Measurements from ENCODE around the gene EIF4E2.
"Not testable (repeated sequence)": the region's sequence is repeated elsewhere in the genome, so short reads cannot be mapped to it uniquely, and the experiment has no call there.

EIF4E2 gene

DNA sequence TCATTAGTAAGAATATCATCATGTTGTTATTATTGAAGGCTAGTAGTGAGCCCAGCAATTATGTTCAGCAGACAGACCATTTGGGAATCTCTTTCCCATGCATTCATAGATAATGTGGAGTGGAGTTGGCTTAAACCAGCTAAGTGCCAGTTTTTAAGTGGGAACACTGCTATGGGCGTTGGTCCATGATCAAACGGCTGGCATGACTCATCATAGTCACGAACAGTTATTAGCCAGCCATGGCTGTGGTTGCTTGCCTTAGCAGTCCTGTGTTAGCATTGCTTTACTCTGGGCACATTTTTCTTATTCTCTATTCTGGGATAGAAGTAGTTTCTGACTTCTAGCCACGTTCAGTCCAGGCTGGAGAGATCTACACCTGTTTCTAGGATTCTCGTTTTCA lies 17.7 kb downstream of the EIF4E2 start:
- no peak for DNase-seq (ENCODE audit: low read depth, low spot score)

DNA sequence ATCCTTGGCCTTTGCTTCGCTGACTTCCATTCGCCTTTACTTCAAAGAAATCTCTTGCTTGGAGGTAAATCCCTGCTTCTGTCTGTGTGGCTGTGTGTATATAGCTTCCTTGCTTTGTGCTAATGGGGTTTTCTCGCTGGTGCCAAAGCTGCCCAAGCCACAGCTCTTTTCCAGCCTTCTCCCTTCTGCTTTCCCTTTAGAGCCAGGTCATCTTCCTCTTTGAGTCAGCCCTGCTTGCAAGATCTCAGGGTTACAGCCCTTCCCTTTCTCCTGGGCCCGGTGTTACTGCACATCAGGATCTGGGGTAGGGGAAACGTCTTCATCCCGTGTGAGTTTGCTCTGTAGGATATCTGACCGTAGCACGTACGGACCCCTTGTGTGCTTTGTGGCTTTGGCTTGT lies 19.1 kb downstream of the EIF4E2 start:
- no peak for DNase-seq (ENCODE audit: low read depth, low spot score)

- not testable (repeated sequence) for DNase-seq (ENCODE audit: low read depth, low spot score)
These were observed 20.0 kb downstream of the EIF4E2 start for GRCh38 chr2:232570481-232570880.

- no peak for DNase-seq (ENCODE audit: low read depth, low spot score)
These were observed 20.6 kb downstream of the EIF4E2 start for GRCh38 chr2:232571026-232571474.

GRCh38 chr2:232573042-232573441 lies 22.6 kb downstream of the EIF4E2 start:
- DNase-seq (ENCODE audit: low read depth, low spot score): no peak

GRCh38 chr2:232573771-232574435 lies 23.4 kb downstream of the EIF4E2 start:
- no peak for DNase-seq (ENCODE audit: low read depth, low spot score)

DNA sequence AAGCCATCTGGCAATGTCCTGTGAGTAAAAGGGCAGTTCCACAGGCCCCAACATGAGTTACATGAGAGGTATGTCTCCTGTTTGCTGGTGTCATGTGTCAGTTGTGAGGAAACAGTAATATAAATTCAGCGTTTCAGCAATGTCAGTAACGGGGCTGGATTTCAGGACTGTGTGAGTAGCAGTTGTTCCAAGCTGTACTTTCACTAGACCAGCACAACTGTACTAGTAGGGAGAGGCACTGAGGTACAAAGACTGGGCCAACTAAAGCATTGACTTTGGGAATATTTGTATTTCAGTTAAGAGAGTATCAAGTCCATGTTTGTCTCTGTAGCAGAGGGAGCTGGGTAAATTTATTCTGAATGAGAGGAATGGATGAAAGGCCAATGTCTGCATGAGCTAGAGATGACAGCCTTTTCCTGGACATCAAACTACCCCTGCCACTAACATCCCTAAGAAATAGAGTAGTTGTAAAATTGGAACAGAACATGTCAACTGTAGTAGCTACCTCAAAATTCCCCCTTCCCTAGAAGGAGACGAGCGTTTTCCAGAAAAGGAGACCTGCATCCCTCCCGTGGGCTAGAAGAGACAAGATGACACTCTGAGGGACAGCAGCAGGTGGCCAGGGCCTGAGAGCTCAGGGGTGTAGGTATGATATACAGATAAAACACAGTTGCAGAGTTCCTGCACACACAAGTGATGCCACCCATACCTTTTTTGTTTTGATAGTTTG lies 24.4 kb downstream of the EIF4E2 start:
- no peak for DNase-seq (ENCODE audit: low read depth, low spot score)

- no peak for DNase-seq (ENCODE audit: low read depth, low spot score)
These were observed 24.9 kb downstream of the EIF4E2 start for GRCh38 chr2:232575404-232575746.

- no peak for DNase-seq (ENCODE audit: low read depth, low spot score)
These were observed 26.5 kb downstream of the EIF4E2 start for GRCh38 chr2:232576995-232577394.

DNA sequence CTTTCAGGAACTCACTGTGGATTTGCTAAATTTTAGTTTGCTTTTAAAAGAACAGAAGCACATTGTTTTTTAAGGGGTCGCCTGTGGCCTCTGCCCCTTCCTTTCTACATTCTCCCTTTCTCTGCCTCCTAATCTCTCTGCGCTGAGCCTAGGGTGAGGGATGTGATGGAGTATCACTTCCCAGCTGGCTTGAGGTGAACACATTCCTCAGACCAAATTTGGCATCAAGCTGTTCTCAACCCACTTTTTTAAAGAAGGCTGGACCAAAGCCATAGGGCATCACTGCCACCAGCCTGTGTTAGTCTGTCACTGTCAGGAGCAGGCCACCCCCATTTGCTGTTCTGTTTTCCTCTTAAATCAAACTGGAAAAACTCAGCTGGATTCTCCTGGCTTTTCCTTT lies 27.4 kb downstream of the EIF4E2 start:
- no peak for DNase-seq (ENCODE audit: low read depth, low spot score)

GRCh38 chr2:232578626-232579025 lies 28.1 kb downstream of the EIF4E2 start:
- no peak for DNase-seq (ENCODE audit: low read depth, low spot score)

- no peak for DNase-seq (ENCODE audit: low read depth, low spot score)
These were observed 30.1 kb downstream of the EIF4E2 start for GRCh38 chr2:232580648-232580981.

DNA sequence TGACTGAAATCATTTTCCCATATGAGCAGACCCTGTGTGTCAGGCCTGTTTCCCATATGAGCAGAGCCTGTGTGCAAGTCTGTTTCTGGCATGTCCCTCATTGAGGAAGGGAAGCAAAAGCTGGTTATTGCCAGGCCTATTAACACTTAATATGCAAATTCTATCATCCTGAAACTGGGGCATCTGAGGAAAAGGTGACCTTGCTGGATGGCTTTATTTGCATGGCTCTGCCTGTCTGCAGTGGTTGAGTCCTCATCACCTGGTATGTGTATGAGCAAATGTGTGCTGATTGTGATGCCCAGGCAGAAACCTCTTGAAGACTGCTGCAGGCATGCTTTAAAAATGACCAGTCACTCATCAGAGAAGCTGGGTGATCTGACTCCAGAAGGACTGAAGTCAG lies 31.2 kb downstream of the EIF4E2 start:
- no peak for DNase-seq (ENCODE audit: low read depth, low spot score)

GRCh38 chr2:232584238-232584637 lies 33.7 kb downstream of the EIF4E2 start:
- no peak for DNase-seq (ENCODE audit: low read depth, low spot score)

- DNase-seq (ENCODE audit: low read depth, low spot score): no peak
These were observed 36.5 kb downstream of the EIF4E2 start for GRCh38 chr2:232586943-232587505.

DNA sequence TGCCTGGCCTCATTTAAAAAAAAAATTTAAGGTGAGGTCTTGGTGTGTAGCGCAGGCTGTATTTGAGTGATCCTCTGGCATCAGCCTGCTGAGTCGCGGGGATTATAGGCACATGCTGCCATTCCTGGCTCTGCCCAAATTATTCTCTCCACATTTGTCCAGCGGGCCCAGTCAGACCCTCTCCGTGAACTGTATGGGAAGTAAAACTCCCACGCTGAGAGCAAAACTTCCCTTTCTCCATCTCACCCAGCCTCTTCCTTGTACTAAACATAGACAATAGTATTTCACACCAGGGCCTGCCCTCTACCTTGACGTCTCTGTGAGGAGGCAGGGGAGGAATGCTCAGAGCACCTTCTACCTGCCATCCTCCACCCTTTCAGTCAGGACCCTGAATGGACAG lies 37.0 kb downstream of the EIF4E2 start:
- no peak for DNase-seq (ENCODE audit: low read depth, low spot score)

- no peak for DNase-seq (ENCODE audit: low read depth, low spot score)
These were observed 37.5 kb downstream of the EIF4E2 start for GRCh38 chr2:232588031-232588430.

DNA sequence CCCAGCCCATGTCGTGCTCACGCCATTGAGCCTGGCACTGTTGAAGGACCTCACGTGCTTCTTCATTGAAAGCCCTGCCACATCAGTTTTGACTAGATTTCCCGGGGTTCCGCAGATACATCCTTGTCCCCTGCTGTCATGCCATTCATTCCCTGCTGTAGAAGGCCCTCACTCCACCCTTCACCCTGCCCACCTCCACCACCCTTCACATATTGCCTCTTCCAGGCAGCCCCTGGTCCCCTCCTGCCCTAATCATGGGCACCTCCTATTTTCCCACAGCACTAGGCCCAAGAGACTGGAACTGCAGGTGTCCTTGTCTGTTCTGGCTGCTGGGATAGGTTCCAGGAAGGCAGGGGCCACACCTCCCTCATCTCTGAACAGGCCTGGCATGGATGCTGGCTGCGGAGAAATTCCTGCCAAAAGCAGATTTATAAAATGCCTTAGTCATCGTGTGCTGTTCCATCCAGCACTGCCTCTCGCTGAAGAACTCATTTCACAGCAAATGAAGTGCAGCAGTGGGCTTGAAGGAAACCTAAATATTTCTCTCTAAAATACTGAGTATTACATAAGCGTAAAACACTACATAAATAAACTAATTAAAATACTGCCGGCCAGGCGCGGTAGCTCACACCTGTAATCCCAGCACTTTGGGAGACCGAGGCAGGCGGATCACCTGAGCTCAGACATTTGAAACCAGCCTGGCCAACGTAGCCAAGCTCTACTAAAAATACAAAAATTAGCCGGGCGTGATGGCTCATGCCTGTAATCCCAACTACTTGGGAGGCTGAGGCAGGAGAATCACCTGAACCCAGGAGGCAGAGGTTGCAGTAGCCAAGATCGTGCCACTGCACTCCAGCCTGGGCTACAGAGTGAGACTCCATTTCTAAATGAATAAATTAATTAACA lies 38.4 kb downstream of the EIF4E2 start:
- DNase-seq (ENCODE audit: low read depth, low spot score): no peak

DNA sequence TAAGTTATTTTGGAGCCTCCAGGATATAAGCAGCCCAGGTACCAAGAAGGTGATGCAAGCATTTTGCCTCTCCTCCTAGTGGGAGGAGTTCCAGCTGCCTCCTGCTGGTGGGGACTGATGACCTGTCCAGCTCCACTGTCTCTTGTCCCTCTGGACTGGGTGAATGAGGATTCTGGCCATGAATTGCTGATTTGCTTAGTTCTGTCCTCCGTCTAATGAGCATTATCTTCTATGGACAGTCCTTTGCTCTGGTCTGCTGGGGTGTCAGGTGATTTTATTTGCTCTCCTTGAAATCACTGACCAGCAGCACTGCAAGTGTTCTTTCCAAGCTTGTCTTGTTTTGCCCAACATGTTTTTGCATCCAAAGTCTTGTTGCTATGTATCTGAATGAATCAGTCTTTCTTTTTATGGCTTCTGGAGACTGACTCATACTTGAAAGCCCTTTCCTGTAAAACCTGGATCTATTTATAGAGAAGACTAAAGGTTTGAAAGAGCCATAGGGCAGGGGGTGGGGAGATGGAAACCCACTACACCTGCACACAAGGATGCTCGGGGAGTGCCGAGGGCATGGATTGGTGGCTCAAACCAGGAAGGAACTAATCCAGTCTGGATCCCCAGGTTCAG lies 42.4 kb downstream of the EIF4E2 start:
- DNase-seq (ENCODE audit: low read depth, low spot score): no peak

DNA sequence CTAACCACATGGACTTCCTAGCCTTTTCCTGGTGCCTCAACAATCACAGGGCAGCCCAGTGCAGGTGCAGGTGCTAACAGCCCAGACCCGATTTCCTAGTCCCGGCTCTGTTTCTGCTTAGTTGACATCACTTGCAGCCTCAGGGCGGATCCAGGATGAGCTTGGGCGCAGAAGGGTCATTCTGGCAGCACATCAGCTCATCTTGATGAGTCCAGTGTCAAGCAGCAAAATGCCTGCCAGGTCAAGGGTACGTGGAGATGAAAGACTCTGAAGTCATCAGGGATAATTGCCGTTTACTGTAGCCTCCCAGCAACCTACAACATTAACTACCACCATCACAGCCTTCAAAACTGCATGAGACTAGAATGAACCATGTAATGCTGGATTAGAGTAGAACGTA lies 43.5 kb downstream of the EIF4E2 start:
- DNase-seq (ENCODE audit: low read depth, low spot score): no peak

GRCh38 chr2:232597362-232598079 lies 47.0 kb downstream of the EIF4E2 start:
- no peak for DNase-seq (ENCODE audit: low read depth, low spot score)

All from activated CD4-positive, CD25-positive, alpha-beta regulatory T cell treated with anti-CD3 and anti-CD28 coated beads, Interleukin-2, amount 50 U/mL, for 16 hours (primary cell).